H9 (cell line): Measurements from ENCODE around the gene CHDH. TPM values are rescaled to one million over a fixed set of nuclear protein-coding genes. Genes with fewer than 3 reads are reported as not detected.

Experiments used
- DNase-seq: peaks from one replicate; pipeline ENCODE4 v3.0.0-alpha.2; 2017
- H2AFZ ChIP-seq: one replicate; pipeline ENCODE4 v1.6.1; 2013; ENCODE audit warnings: mild to moderate bottlenecking, low read length, control low read depth, moderate library complexity
- H2AK5ac ChIP-seq: 2 replicates; pipeline ENCODE4 v1.6.1; 2013; ENCODE audit warnings: low read length, control low read depth, mixed read lengths; ENCODE audit not compliant: insufficient read length
- H2BK120ac ChIP-seq: one replicate; pipeline ENCODE4 v1.6.1; 2013; ENCODE audit warnings: low read depth, mild to moderate bottlenecking, low read length, control low read depth, inconsistent platforms; ENCODE audit not compliant: poor library complexity, severe bottlenecking
- H2BK12ac ChIP-seq: 2 replicates; pipeline ENCODE4 v1.6.1; 2013; ENCODE audit warnings: low read length, control low read depth, mixed read lengths, low read depth; ENCODE audit not compliant: insufficient read length
- H2BK15ac ChIP-seq: 2 replicates; pipeline ENCODE4 v1.6.1; 2013; ENCODE audit warnings: low read depth, low read length, control low read depth
- H2BK20ac ChIP-seq: one replicate; pipeline ENCODE4 v1.6.1; 2013; ENCODE audit warnings: low read depth, mild to moderate bottlenecking, low read length, control low read depth, inconsistent platforms; ENCODE audit not compliant: poor library complexity, severe bottlenecking
- H2BK5ac ChIP-seq: 2 replicates; pipeline ENCODE4 v1.6.1; 2013; ENCODE audit warnings: low read length, control low read depth, mixed read lengths; ENCODE audit not compliant: insufficient read length
- H3K14ac ChIP-seq: 2 replicates; pipeline ENCODE4 v1.6.1; 2013; ENCODE audit warnings: low read length, control low read depth; ENCODE audit not compliant: insufficient read depth
- H3K18ac ChIP-seq: 2 replicates; pipeline ENCODE4 v1.6.1; 2013; ENCODE audit warnings: low read depth, mild to moderate bottlenecking, mixed read lengths, low read length, control low read depth; ENCODE audit not compliant: insufficient read length
- H3K23ac ChIP-seq: 2 replicates; pipeline ENCODE4 v1.6.1; 2013; ENCODE audit warnings: low read length, control low read depth, mixed read lengths, low read depth; ENCODE audit not compliant: insufficient read length
- H3K23me2 ChIP-seq: 2 replicates; pipeline ENCODE4 v1.6.1; 2013; ENCODE audit warnings: low read depth, mild to moderate bottlenecking, mixed read lengths, low read length, control low read depth; ENCODE audit not compliant: insufficient read length, poor library complexity, severe bottlenecking
- H3K27ac ChIP-seq: 2 replicates; pipeline ENCODE4 v1.5.1; 2013; ENCODE audit warnings: low read length, control low read depth, mixed read lengths, low read depth; ENCODE audit not compliant: insufficient read length
- H3K27me3 ChIP-seq: 2 replicates; pipeline ENCODE4 v1.6.1; 2013; ENCODE audit warnings: low read length, control low read depth, inconsistent platforms; ENCODE audit not compliant: insufficient read depth
- H3K4ac ChIP-seq: 2 replicates; pipeline ENCODE4 v1.6.1; 2013; ENCODE audit warnings: low read depth, mild to moderate bottlenecking, control low read depth, inconsistent platforms, low read length, moderate library complexity
- H3K4me1 ChIP-seq: 2 replicates; pipeline ENCODE4 v1.6.1; 2013; ENCODE audit warnings: low read length, control low read depth, inconsistent platforms; ENCODE audit not compliant: insufficient read depth
- H3K4me2 ChIP-seq: 2 replicates; pipeline ENCODE4 v1.6.1; 2013; ENCODE audit warnings: low read length, control low read depth, mixed read lengths; ENCODE audit not compliant: insufficient read length, insufficient read depth
- H3K56ac ChIP-seq: 2 replicates; pipeline ENCODE4 v1.6.1; 2013; ENCODE audit warnings: low read depth, mild to moderate bottlenecking, mixed read lengths, low read length, control low read depth; ENCODE audit not compliant: insufficient read length
- H3K79me1 ChIP-seq: 2 replicates; pipeline ENCODE4 v1.6.1; 2013; ENCODE audit warnings: low read depth, mild to moderate bottlenecking, moderate library complexity, low read length, control low read depth, inconsistent platforms; ENCODE audit not compliant: insufficient read depth, poor library complexity, severe bottlenecking
- H3K79me2 ChIP-seq: 2 replicates; pipeline ENCODE4 v1.6.1; 2013; ENCODE audit warnings: low read length, control low read depth, inconsistent platforms; ENCODE audit not compliant: insufficient read depth
- H3K9ac ChIP-seq: 2 replicates; pipeline ENCODE4 v1.6.1; 2013; ENCODE audit warnings: low read length, control low read depth, mixed read lengths; ENCODE audit not compliant: insufficient read length; ENCODE audit errors: extremely low read depth
- H3K9me3 ChIP-seq: one replicate; pipeline ENCODE4 v1.6.1; 2013; ENCODE audit warnings: low read depth, low read length, inconsistent platforms; ENCODE audit not compliant: control insufficient read depth
- H3T11ph ChIP-seq: one replicate; pipeline ENCODE4 v1.6.1; 2013; ENCODE audit warnings: mild to moderate bottlenecking, low read length, control low read depth, inconsistent platforms
- H4K20me1 ChIP-seq: one replicate; pipeline ENCODE4 v1.6.1; 2013; ENCODE audit not compliant: control insufficient read depth, insufficient read length, insufficient read depth
- H4K5ac ChIP-seq: 2 replicates; pipeline ENCODE4 v1.6.1; 2013; ENCODE audit warnings: low read depth, mild to moderate bottlenecking, mixed read lengths, low read length, control low read depth; ENCODE audit not compliant: insufficient read length
- H4K8ac ChIP-seq: replicated peaks from 2 replicates; pipeline ENCODE4 v1.6.1; 2013; ENCODE audit warnings: low read length, control low read depth, mixed read lengths, low read depth; ENCODE audit not compliant: insufficient read length
- H4K91ac ChIP-seq: 2 replicates; pipeline ENCODE4 v1.6.1; 2013; ENCODE audit warnings: low read depth, mild to moderate bottlenecking, moderate library complexity, mixed read lengths, low read length, control low read depth; ENCODE audit not compliant: insufficient read length
- H3K27ac Mint-ChIP-seq, 3 experiments: 2 replicates in 2 of 3; 3 replicates in 1 of 3; pipeline ENCODE4 v1.8.0; 2020 to 2021; ENCODE audit warnings: mixed read lengths in 3 of 3, mild to moderate bottlenecking in 1 of 3, moderate library complexity in 1 of 3
- H3K27me3 Mint-ChIP-seq: 2 replicates; pipeline ENCODE4 v1.8.0; 2021; ENCODE audit warnings: low read depth, mild to moderate bottlenecking, moderate library complexity, mixed read lengths
- H3K36me3 Mint-ChIP-seq, 3 experiments: 2 replicates in 2 of 3; 3 replicates in 1 of 3; pipeline ENCODE4 v1.8.0; 2020 to 2021; ENCODE audit warnings: low read depth in 3 of 3, mixed read lengths in 3 of 3; ENCODE audit not compliant: insufficient read depth in 1 of 3
- H3K4me1 Mint-ChIP-seq, 2 experiments: 2 replicates each; pipeline ENCODE4 v1.8.0; 2020; ENCODE audit warnings: mixed read lengths in 2 of 2
- H3K4me3 Mint-ChIP-seq, 2 experiments: 2 replicates in 1 of 2; 3 replicates in 1 of 2; pipeline ENCODE4 v1.8.0; 2020 to 2021; ENCODE audit warnings: mild to moderate bottlenecking in 2 of 2, mixed read lengths in 2 of 2, moderate library complexity in 1 of 2
- H3K9me3 Mint-ChIP-seq, 2 experiments: 2 replicates in 1 of 2; 3 replicates in 1 of 2; pipeline ENCODE4 v1.8.0; 2020; ENCODE audit warnings: mild to moderate bottlenecking in 2 of 2, mixed read lengths in 2 of 2, moderate library complexity in 1 of 2
- CTCF ChIP-seq: fragments of 200-600 bp; sonication (generic); conservative IDR thresholded peaks from 3 replicates; pipeline ENCODE4 v1.8.0; 2021; ENCODE audit warnings: antibody characterized with exemption, mild to moderate bottlenecking
- WGBS: extraction: QIAGEN DNeasy Blood & Tissue Kit; methylation state at CpG from one replicate; pipeline ENCODE4 v1.1.7; 2013; ENCODE audit warnings: missing lambda C conversion rate, low lambda C conversion rate, mixed read lengths; ENCODE audit not compliant: insufficient read length; ENCODE audit errors: extremely low coverage; 5-methylcytosine and 5-hydroxymethylcytosine counted together
- total RNA-seq: library from RNA; stranded (reverse); gene quantifications from 2 replicates; pipeline ENCODE4 v1.2.1, GENCODE V29; 2021

CHDH gene
- total RNA-seq, 1 experiment from 2014 or later, result 11.0 TPM

- no peak overlapping the region for H4K5ac ChIP-seq
- H3K79me2 ChIP-seq, result peaks cover 8% of the 10 kb centered on the region; the same call in 1 of the 2 replicates
- no peaks in the 10 kb centered on the region; a peak in 1 of 5 replicates for H3K9me3 Mint-ChIP-seq
- no peak overlapping the region for H4K8ac ChIP-seq
- no peak overlapping the region for H3K56ac ChIP-seq
- no peak overlapping the region for H2AK5ac ChIP-seq
- no peak overlapping the region for H2BK15ac ChIP-seq
- H2BK12ac ChIP-seq, result peak overlapping the region; percentile 90
- H2AFZ ChIP-seq, result peak overlapping the region; percentile 24
- H3K27ac Mint-ChIP-seq, result peak overlapping the region; percentile 93 to 99 (median 98)
- peak overlapping the region; percentile 67 for H2BK120ac ChIP-seq
- H4K91ac ChIP-seq, result no peak overlapping the region
- H3K4me2 ChIP-seq, result peak overlapping the region; percentile 94
- no peak overlapping the region for H3K14ac ChIP-seq
- H3K9ac ChIP-seq, result peak overlapping the region; percentile 33
- H3K27ac ChIP-seq, result peak overlapping the region; percentile 74
- peaks cover 5% of the 10 kb centered on the region for H3K79me1 ChIP-seq
- H3K4me1 ChIP-seq, result peaks cover 2% of the 10 kb centered on the region; the same call in 1 of the 2 replicates
- H3K4me1 Mint-ChIP-seq, result peaks cover 19 to 23% of the 10 kb centered on the region in 2 experiments
- no peak overlapping the region for H2BK5ac ChIP-seq
- H3K27me3 Mint-ChIP-seq, result peaks cover 33% of the 10 kb centered on the region
- no peaks in the 10 kb centered on the region for H3K27me3 ChIP-seq
- H3K4me3 Mint-ChIP-seq, result peak overlapping the region; percentile 95 to 97
- no peaks in the 10 kb centered on the region for H4K20me1 ChIP-seq
- WGBS, result no CpG with 5 or more reads among the region's 4 CpGs
- peaks cover 12% of the 10 kb centered on the region for H3K23me2 ChIP-seq
- no peak overlapping the region for H3K4ac ChIP-seq
- TF ChIP-seq CTCF, result no peak
- no peak overlapping the region for H3K23ac ChIP-seq
- no peak overlapping the region for H2BK20ac ChIP-seq
- peaks cover 6 to 11% (median 11%) of the 10 kb centered on the region in 3 experiments; a peak in 5 of 7 replicates for H3K36me3 Mint-ChIP-seq
- no peak for DNase-seq
- no peaks in the 10 kb centered on the region for H3K9me3 ChIP-seq
- H3T11ph ChIP-seq, result peak overlapping the region; percentile 91
- peak overlapping the region; percentile 79 for H3K18ac ChIP-seq
These were observed 46.0 kb upstream of the CHDH start for GRCh38 chr3:53892286-53892637.
